H1 (cell line): ENCODE measurements around the gene PARP14. TPM values are rescaled to one million over a fixed set of nuclear protein-coding genes. Genes with fewer than 3 reads are reported as not detected.

Experiments used
- CTCF ChIA-PET: fragments of 300-600 bp; sonication (Branson Sonifier 250); formaldehyde crosslinking; loops from one replicate; lab custom pipeline; 2021; ENCODE audit not compliant: partially characterized antibody; lab: Charles Lee
- POLR2A ChIA-PET: fragments of 300-600 bp; sonication (Branson Sonifier 250); formaldehyde crosslinking; loops from one replicate; lab custom pipeline; 2021; ENCODE audit warnings: inconsistent platforms; ENCODE audit not compliant: partially characterized antibody; lab: Charles Lee
- DNase-seq, 2 experiments: peaks; one replicate each; pipeline versions ENCODE4 v3.0.0 to v3.0.0-alpha.2; 2010 to 2022; ENCODE audit warnings: low spot score in 2 of 2, low read depth in 1 of 2, mixed read lengths in 1 of 2
- FAIRE-seq: peaks from 2 replicates; lab custom pipeline; 2011; peaks lifted over from hg19 to GRCh38; lab: Jason Lieb, UNC
- H2AFZ ChIP-seq: 2 replicates; pipeline ENCODE4 v1.8.1; 2012; ENCODE audit warnings: low read length, inconsistent platforms
- H2AK5ac ChIP-seq: 2 replicates; pipeline ENCODE4 v1.6.1; 2013; ENCODE audit warnings: low read depth, low read length
- H2BK120ac ChIP-seq: replicated peaks from 2 replicates; pipeline ENCODE3; 2013; ENCODE audit warnings: low read depth, low read length, inconsistent platforms
- H2BK12ac ChIP-seq: 2 replicates; pipeline ENCODE4 v1.6.1; 2013; ENCODE audit warnings: low read depth, low read length
- H2BK15ac ChIP-seq: 2 replicates; pipeline ENCODE4 v1.6.1; 2013; ENCODE audit warnings: low read length
- H2BK20ac ChIP-seq: 2 replicates; pipeline ENCODE4 v1.6.1; 2013; ENCODE audit warnings: low read length
- H2BK5ac ChIP-seq: 2 replicates; pipeline ENCODE4 v1.6.1; 2013; ENCODE audit warnings: low read depth, low read length
- H3K14ac ChIP-seq: 2 replicates; pipeline ENCODE4 v1.6.1; 2013; ENCODE audit warnings: inconsistent platforms; ENCODE audit not compliant: insufficient read length
- H3K18ac ChIP-seq: 2 replicates; pipeline ENCODE4 v1.6.1; 2013; ENCODE audit warnings: low read length; ENCODE audit errors: extremely low read depth
- H3K23ac ChIP-seq: 2 replicates; pipeline ENCODE4 v1.6.1; 2013; ENCODE audit warnings: inconsistent platforms; ENCODE audit not compliant: insufficient read length
- H3K23me2 ChIP-seq: 2 replicates; pipeline ENCODE4 v1.6.1; 2013; ENCODE audit warnings: low read depth, low read length
- H3K27ac ChIP-seq: 2 replicates; pipeline ENCODE4 v1.6.1; 2011; ENCODE audit warnings: low read depth, low read length, inconsistent platforms
- H3K27me3 ChIP-seq, 4 experiments: replicated peaks in 1 of 4; 1 replicate in 1 of 4; 2 replicates in 3 of 4; pipeline versions ENCODE4 v1.6.1 to v1.8.1; 2011 to 2013; ENCODE audit warnings: low read length in 3 of 4, mild to moderate bottlenecking in 3 of 4, inconsistent platforms in 2 of 4, mixed read lengths in 2 of 4, moderate library complexity in 1 of 4; ENCODE audit not compliant: control insufficient read depth in 3 of 4, insufficient read depth in 3 of 4; ENCODE audit errors: extremely low read depth in 1 of 4
- H3K36me3 ChIP-seq, 4 experiments: 2 replicates each; pipeline versions ENCODE4 v1.6.1 to v1.8.1; 2011 to 2013; ENCODE audit warnings: mild to moderate bottlenecking in 4 of 4, low read length in 3 of 4, moderate library complexity in 2 of 4, control low read depth in 1 of 4, inconsistent platforms in 1 of 4; ENCODE audit not compliant: insufficient read depth in 4 of 4, control insufficient read depth in 2 of 4
- H3K4ac ChIP-seq: replicated peaks from 2 replicates; pipeline ENCODE3; 2013; ENCODE audit warnings: low read length, low read depth, mixed read lengths, inconsistent platforms; ENCODE audit not compliant: insufficient read length
- H3K4me1 ChIP-seq, 4 experiments: replicated peaks in 1 of 4; 1 replicate in 1 of 4; 2 replicates in 3 of 4; pipeline versions ENCODE4 v1.6.1 to v1.8.1; 2011 to 2013; ENCODE audit warnings: low read length in 3 of 4, inconsistent platforms in 2 of 4, mixed read lengths in 1 of 4; ENCODE audit not compliant: insufficient read depth in 4 of 4, control insufficient read depth in 3 of 4
- H3K4me2 ChIP-seq, 2 experiments: 2 replicates each; pipeline versions ENCODE4 v1.6.1 to v1.8.1; 2011 to 2013; ENCODE audit warnings: low read depth in 2 of 2, low read length in 2 of 2, control low read depth in 1 of 2, inconsistent platforms in 1 of 2, mild to moderate bottlenecking in 1 of 2; ENCODE audit not compliant: insufficient read depth in 1 of 2
- H3K4me3 ChIP-seq, 4 experiments: fragments of 200-600, 300-600 bp in 1 of 4; sonication (generic), shearing (Covaris generic), sonication (Bioruptor Twin) in 1 of 4; 2 replicates each; pipeline versions ENCODE4 v1.5.1 to v1.8.1; 2011 to 2016; ENCODE audit warnings: low read length in 4 of 4, low read depth in 3 of 4, control low read depth in 2 of 4, inconsistent platforms in 2 of 4, mild to moderate bottlenecking in 2 of 4, mixed read lengths in 1 of 4, moderate library complexity in 1 of 4; ENCODE audit not compliant: insufficient read depth in 2 of 4; ENCODE audit errors: extremely low read depth in 1 of 4
- H3K56ac ChIP-seq: replicated peaks from 2 replicates; pipeline ENCODE3; 2013; ENCODE audit warnings: low read depth, mild to moderate bottlenecking, mixed read lengths, low read length, inconsistent platforms; ENCODE audit not compliant: insufficient read length
- H3K79me1 ChIP-seq: 2 replicates; pipeline ENCODE4 v1.6.1; 2013; ENCODE audit warnings: low read depth, low read length, control low read depth
- H3K79me2 ChIP-seq, 2 experiments: 2 replicates each; pipeline versions ENCODE4 v1.6.1 to v1.8.1; 2012 to 2013; ENCODE audit warnings: low read length in 2 of 2, mild to moderate bottlenecking in 2 of 2, inconsistent platforms in 1 of 2; ENCODE audit not compliant: insufficient read depth in 2 of 2, control insufficient read depth in 1 of 2
- H3K9ac ChIP-seq, 4 experiments: replicated peaks in 1 of 4; 1 replicate in 1 of 4; 2 replicates in 3 of 4; pipeline versions ENCODE4 v1.6.1 to v1.8.1; 2011 to 2013; ENCODE audit warnings: low read depth in 3 of 4, low read length in 3 of 4, control low read depth in 2 of 4, mild to moderate bottlenecking in 2 of 4, moderate library complexity in 2 of 4, inconsistent platforms in 1 of 4; ENCODE audit errors: extremely low read depth in 1 of 4
- H3K9me3 ChIP-seq, 2 experiments: 2 replicates each; pipeline versions ENCODE4 v1.6.1 to v1.8.1; 2012 to 2013; ENCODE audit warnings: mild to moderate bottlenecking in 2 of 2, moderate library complexity in 2 of 2, control low read depth in 1 of 2, inconsistent platforms in 1 of 2, low read depth in 1 of 2, low read length in 1 of 2, mixed read lengths in 1 of 2; ENCODE audit not compliant: insufficient read depth in 2 of 2
- H4K20me1 ChIP-seq, 2 experiments: replicated peaks in 1 of 2; 2 replicates each; pipeline versions ENCODE3 to v1.8.1; 2011 to 2013; ENCODE audit warnings: inconsistent platforms in 2 of 2, low read length in 2 of 2, mild to moderate bottlenecking in 1 of 2; ENCODE audit not compliant: insufficient read depth in 2 of 2, control insufficient read depth in 1 of 2
- H4K5ac ChIP-seq: 2 replicates; pipeline ENCODE4 v1.6.1; 2013; ENCODE audit warnings: low read length, low read depth, mixed read lengths, inconsistent platforms; ENCODE audit not compliant: insufficient read length
- H4K8ac ChIP-seq: 2 replicates; pipeline ENCODE4 v1.8.0; 2013; ENCODE audit warnings: mild to moderate bottlenecking, moderate library complexity, low read length, inconsistent platforms; ENCODE audit not compliant: insufficient read depth; ENCODE audit errors: extremely low read depth
- H4K91ac ChIP-seq: replicated peaks from 2 replicates; pipeline ENCODE3; 2013; ENCODE audit warnings: low read length, mixed read lengths, inconsistent platforms; ENCODE audit not compliant: insufficient read length
- BCL11A ChIP-seq, 2 experiments: IDR thresholded peaks; one replicate each; pipeline ENCODE4 v1.6.1; 2011; ENCODE audit warnings: low read depth in 2 of 2, low read length in 2 of 2, mild to moderate bottlenecking in 2 of 2
- CTBP2 ChIP-seq: IDR thresholded peaks from 2 replicates; pipeline ENCODE4 v1.7.0; 2011; ENCODE audit warnings: borderline replicate concordance, mild to moderate bottlenecking, moderate library complexity, mixed read lengths, low read length; ENCODE audit not compliant: insufficient read depth, insufficient read length
- HDAC2 ChIP-seq, 2 experiments: fragments of 300-600 bp in 1 of 2; sonication (generic) in 1 of 2; IDR thresholded peaks; 2 replicates each; pipeline ENCODE4 v1.6.1; 2011 to 2012; ENCODE audit warnings: low read depth in 2 of 2, low read length in 2 of 2, mild to moderate bottlenecking in 2 of 2, moderate library complexity in 2 of 2, borderline replicate concordance in 1 of 2, inconsistent platforms in 1 of 2
- POU5F1 ChIP-seq: IDR thresholded peaks from 2 replicates; pipeline ENCODE4 v1.6.1; 2011; ENCODE audit warnings: low read depth, mild to moderate bottlenecking, low read length, moderate library complexity
- WGBS, 2 experiments: shearing (Covaris generic) in 1 of 2; methylation state at CpG; one replicate each; pipeline versions ENCODE4 v1.1.6 to v1.1.7; 2013 to 2015; ENCODE audit warnings: low lambda C conversion rate in 2 of 2, mixed read lengths in 2 of 2, inconsistent platforms in 1 of 2, low coverage in 1 of 2, missing lambda C conversion rate in 1 of 2; ENCODE audit not compliant: insufficient replicate concordance in 2 of 2, insufficient coverage in 1 of 2, insufficient read length in 1 of 2; ENCODE audit errors: extremely low coverage in 1 of 2, missing lambda C conversion rate in 1 of 2; 5-methylcytosine and 5-hydroxymethylcytosine counted together
- polyA plus RNA-seq, 7 experiments: library from polyadenylated mRNA; depleted of rRNA in 3 of 7; stranded (reverse) in 5 of 7; unstranded in 2 of 7; fragments of >200 nt in 5 of 7; fragments of 200-250 nt in 2 of 7; gene quantifications; 1 replicate in 5 of 7; 2 replicates in 1 of 7; 4 replicates in 1 of 7; pipeline versions ENCODE4 v1.2.1 to v1.2.3, GENCODE V29; 2011 to 2013; ENCODE audit warnings: missing spikeins in 2 of 7, mixed read lengths in 2 of 7
- total RNA-seq: library from RNA; stranded (reverse); fragmentation: NEBNext Ultra II Directional; extraction: Animal tissue kit (Norgen Biotek cat#: 25700); gene quantifications from 2 replicates; pipeline ENCODE4 v1.2.1, GENCODE V29; 2021

Gene PARP14
- total and polyA plus RNA-seq, 2 of the 8 experiments (the other 6 are each of a cell fraction or from before 2014, with no cell fraction given): 12.6 to 17.6 TPM

GRCh38 chr3:122694966-122695365 lies 14.3 kb downstream of the PARP14 start:
- Histone ChIP-seq H2AFZ (no peak overlapping the region), H3K79me2 (no peaks in the 10 kb centered on the region), H2BK15ac (no peak overlapping the region), H2BK12ac (no peak overlapping the region), H3K14ac (no peak overlapping the region), H2BK20ac (no peak overlapping the region), H3K9me3 (no peaks in the 10 kb centered on the region), H3K4me2 (no peak overlapping the region), H4K8ac (no peak overlapping the region), H3K36me3 (peaks cover 0 to 20% (median 9%) of the 10 kb centered on the region in 4 experiments; a peak in 6 of 8 replicates), H3K4me3 (no peak overlapping the region), H3K27ac (no peak overlapping the region), H3K79me1 (no peaks in the 10 kb centered on the region), H3K4ac (no peak overlapping the region), H3K27me3 (no peaks in the 10 kb centered on the region), H3K18ac (no peak overlapping the region), H3K9ac (no peak overlapping the region), H3K4me1 (no peaks in the 10 kb centered on the region), H3K56ac (no peak overlapping the region), H4K20me1 (no peaks in the 10 kb centered on the region), H2BK120ac (no peak overlapping the region), H2AK5ac (no peak overlapping the region), H4K91ac (no peak overlapping the region), H2BK5ac (no peak overlapping the region), H4K5ac (no peak overlapping the region), H3K23me2 (no peaks in the 10 kb centered on the region), H3K23ac (no peak overlapping the region)
- FAIRE-seq (no peak), DNase-seq (no peak)
- 91% methylated on average over 7 of the region's 7 CpGs; no CpG with 5 or more reads in 1 of the 2 experiments for WGBS, 2 experiments
- ChIA-PET CTCF (interaction anchor here (0.7 to 4.0 kb wide), 5 partner anchors 12 to 138 kb away, joined by 3 to 13 read pairs (median 4); partner anchors contain the start of gene PARP14), POLR2A (interaction anchor here (0.8 kb wide), 1 partner anchor 9 kb away, joined by 3 read pairs; no protein-coding TSS in a partner anchor)
- no peak for TF ChIP-seq HDAC2 (IDR thresholded peaks at IDR 0.05; ENCODE audit: borderline replicate concordance in 1 of 2, low read depth in 2 of 2, low read length in 2 of 2)
- no peak for TF ChIP-seq BCL11A (IDR thresholded peaks at IDR 0.05; ENCODE audit: low read depth in 2 of 2, low read length in 2 of 2)
- no peak for TF ChIP-seq POU5F1
- TF ChIP-seq CTBP2: no peak
